ENCODE data around the gene CIDEC.

- TF ChIP-seq EZH2 (IDR thresholded peaks at IDR 0.05) (no peak), POLR2AphosphoS5 (IDR thresholded peaks at IDR 0.05; ENCODE audit: borderline replicate concordance, low read depth, low read length) (no peak), FOXP2 (optimal IDR thresholded peaks at IDR 0.05; ENCODE audit: control extremely low read depth, extremely low read length, insufficient read depth) (no peak)
Measured at GRCh38 chr3:9881441-9881840, 1.4 kb upstream of the CIDEC start.
